Ectodermal cell (in vitro differentiated cells): ENCODE results near the gene THSD4.

Source experiments
- H3K27ac ChIP-seq: 2 replicates; pipeline ENCODE4 v1.7.0; 2013; ENCODE audit warnings: mild to moderate bottlenecking, low read depth, low read length; ENCODE audit not compliant: insufficient read depth, poor library complexity, severe bottlenecking
- H3K27me3 ChIP-seq: 2 replicates; pipeline ENCODE4 v1.7.0; 2013; ENCODE audit warnings: mild to moderate bottlenecking, low read length; ENCODE audit not compliant: insufficient read depth, control insufficient read depth, poor library complexity, severe bottlenecking
- H3K36me3 ChIP-seq: one replicate; pipeline ENCODE4 v1.7.0; 2013; ENCODE audit warnings: low read length; ENCODE audit not compliant: control insufficient read depth, insufficient read depth
- H3K4me1 ChIP-seq: one replicate; pipeline ENCODE4 v1.7.0; 2013; ENCODE audit warnings: low read length; ENCODE audit not compliant: control insufficient read depth, insufficient read depth
- H3K4me3 ChIP-seq: 2 replicates; pipeline ENCODE4 v1.7.0; 2013; ENCODE audit warnings: low read depth, low read length, control low read depth; ENCODE audit not compliant: insufficient read depth
- H3K9me3 ChIP-seq: 2 replicates; pipeline ENCODE4 v1.7.0; 2013; ENCODE audit warnings: mild to moderate bottlenecking, low read length, moderate library complexity; ENCODE audit not compliant: control insufficient read depth
- WGBS, 2 experiments: methylation state at CpG; one replicate each; pipeline ENCODE4 v1.1.7; 2013; ENCODE audit warnings: missing lambda C conversion rate in 2 of 2; 5-methylcytosine and 5-hydroxymethylcytosine counted together

Gene THSD4

GRCh38 chr15:71449956-71450355 lies 334.7 kb downstream of the THSD4 start:
- Histone ChIP-seq H3K4me1 (peaks cover 7% of the 10 kb centered on the region), H3K9me3 (no peaks in the 10 kb centered on the region), H3K4me3 (no peak overlapping the region), H3K27ac (no peak overlapping the region), H3K27me3 (no peaks in the 10 kb centered on the region), H3K36me3 (no peaks in the 10 kb centered on the region)
- 71 to 72% methylated on average over 4 of the region's 5 CpGs for WGBS, 2 experiments

GRCh38 chr15:71451130-71451529 lies 335.9 kb downstream of the THSD4 start:
- 85 to 89% methylated on average over 4 of the region's 4 CpGs for WGBS, 2 experiments
- Histone ChIP-seq H3K4me3 (no peak overlapping the region), H3K27ac (no peak overlapping the region), H3K4me1 (peaks cover 16% of the 10 kb centered on the region), H3K9me3 (no peaks in the 10 kb centered on the region), H3K36me3 (no peaks in the 10 kb centered on the region), H3K27me3 (no peaks in the 10 kb centered on the region)

- Histone ChIP-seq H3K9me3 (no peaks in the 10 kb centered on the region), H3K4me3 (no peak overlapping the region), H3K27ac (no peak overlapping the region), H3K4me1 (peaks cover 16% of the 10 kb centered on the region), H3K36me3 (no peaks in the 10 kb centered on the region), H3K27me3 (no peaks in the 10 kb centered on the region)
- WGBS, 2 experiments: 93 to 96% methylated on average over 3 of the region's 3 CpGs
These were observed 337.6 kb downstream of the THSD4 start for GRCh38 chr15:71452893-71453292.

GRCh38 chr15:71454462-71454996 lies 339.3 kb downstream of the THSD4 start:
- H3K27ac ChIP-seq: no peak overlapping the region
- no peaks in the 10 kb centered on the region for H3K36me3 ChIP-seq
- WGBS, 2 experiments: 92 to 94% methylated on average over 6 of the region's 6 CpGs
- H3K4me1 ChIP-seq: peaks cover 16% of the 10 kb centered on the region
- no peaks in the 10 kb centered on the region for H3K27me3 ChIP-seq
- no peak overlapping the region for H3K4me3 ChIP-seq
- no peaks in the 10 kb centered on the region for H3K9me3 ChIP-seq

- Histone ChIP-seq H3K27me3 (no peaks in the 10 kb centered on the region), H3K9me3 (no peaks in the 10 kb centered on the region), H3K4me3 (no peak overlapping the region), H3K27ac (no peak overlapping the region), H3K36me3 (no peaks in the 10 kb centered on the region), H3K4me1 (peaks cover 16% of the 10 kb centered on the region)
- 91 to 98% methylated on average over 3 of the region's 3 CpGs for WGBS, 2 experiments
These were observed 339.8 kb downstream of the THSD4 start for GRCh38 chr15:71455107-71455506.

GRCh38 chr15:71455878-71456277 lies 340.6 kb downstream of the THSD4 start:
- H3K4me3 ChIP-seq: no peak overlapping the region
- H3K4me1 ChIP-seq: peaks cover 16% of the 10 kb centered on the region
- 78 to 84% methylated on average over 3 to 5 of the region's 5 CpGs for WGBS, 2 experiments
- H3K27me3 ChIP-seq: no peaks in the 10 kb centered on the region
- no peaks in the 10 kb centered on the region for H3K36me3 ChIP-seq
- H3K27ac ChIP-seq: no peak overlapping the region
- H3K9me3 ChIP-seq: no peaks in the 10 kb centered on the region

GRCh38 chr15:71456362-71456761 lies 341.1 kb downstream of the THSD4 start:
- no peak overlapping the region for H3K4me3 ChIP-seq
- no peaks in the 10 kb centered on the region for H3K9me3 ChIP-seq
- H3K36me3 ChIP-seq: no peaks in the 10 kb centered on the region
- no peak overlapping the region for H3K27ac ChIP-seq
- H3K27me3 ChIP-seq: no peaks in the 10 kb centered on the region
- peaks cover 16% of the 10 kb centered on the region for H3K4me1 ChIP-seq

GRCh38 chr15:71456811-71457210 lies 341.5 kb downstream of the THSD4 start:
- Histone ChIP-seq H3K4me3 (no peak overlapping the region), H3K36me3 (no peaks in the 10 kb centered on the region), H3K27ac (no peak overlapping the region), H3K4me1 (peaks cover 16% of the 10 kb centered on the region), H3K9me3 (no peaks in the 10 kb centered on the region), H3K27me3 (no peaks in the 10 kb centered on the region)
- 88 to 92% methylated on average over 3 of the region's 3 CpGs for WGBS, 2 experiments

- H3K27ac ChIP-seq: no peak overlapping the region
- H3K4me3 ChIP-seq: no peak overlapping the region
- no peaks in the 10 kb centered on the region for H3K27me3 ChIP-seq
- WGBS, 2 experiments: 95 to 100% methylated on average over 1 to 2 of the region's 2 CpGs
- H3K36me3 ChIP-seq: no peaks in the 10 kb centered on the region
- H3K9me3 ChIP-seq: no peaks in the 10 kb centered on the region
- H3K4me1 ChIP-seq: peaks cover 12% of the 10 kb centered on the region
These were observed 342.9 kb downstream of the THSD4 start for GRCh38 chr15:71458089-71458660.

GRCh38 chr15:71461748-71462147 lies 346.5 kb downstream of the THSD4 start:
- no peak overlapping the region for H3K4me3 ChIP-seq
- WGBS, 2 experiments: 91 to 94% methylated on average over 1 of the region's 1 CpG
- no peaks in the 10 kb centered on the region for H3K9me3 ChIP-seq
- no peaks in the 10 kb centered on the region for H3K36me3 ChIP-seq
- no peak overlapping the region for H3K27ac ChIP-seq
- H3K27me3 ChIP-seq: no peaks in the 10 kb centered on the region
- peaks cover 8% of the 10 kb centered on the region for H3K4me1 ChIP-seq

- H3K4me3 ChIP-seq: no peak overlapping the region
- H3K27me3 ChIP-seq: no peaks in the 10 kb centered on the region
- 95 to 98% methylated on average over 1 of the region's 1 CpG for WGBS, 2 experiments
- H3K9me3 ChIP-seq: no peaks in the 10 kb centered on the region
- no peak overlapping the region for H3K27ac ChIP-seq
- H3K36me3 ChIP-seq: no peaks in the 10 kb centered on the region
- H3K4me1 ChIP-seq: peaks cover 8% of the 10 kb centered on the region
These were observed 347.4 kb downstream of the THSD4 start for GRCh38 chr15:71462638-71463037.
